Esophagus (tissue), 2 donors: Measurements from ENCODE around the gene KANK4. TPM values are rescaled to one million over a fixed set of nuclear protein-coding genes. Genes with fewer than 3 reads are reported as not detected.

Experiments
- H3K27ac ChIP-seq, 2 donors: one replicate each; pipeline ENCODE4 v1.5.1; 2013; ENCODE audit warnings: low read depth in 2 of 2, mild to moderate bottlenecking in 2 of 2, inconsistent platforms in 1 of 2, low read length in 1 of 2, moderate library complexity in 1 of 2
- H3K27me3 ChIP-seq, 2 donors: one replicate each; pipeline ENCODE4 v1.6.1; 2013; ENCODE audit warnings: low read length in 2 of 2, control low read depth in 1 of 2, mild to moderate bottlenecking in 1 of 2; ENCODE audit not compliant: insufficient read depth in 2 of 2, control insufficient read depth in 1 of 2
- H3K36me3 ChIP-seq, 2 donors: one replicate each; pipeline ENCODE4 v1.6.1; 2013; ENCODE audit warnings: low read length in 1 of 2; ENCODE audit not compliant: control insufficient read depth in 2 of 2, insufficient read depth in 2 of 2
- H3K4me1 ChIP-seq, 2 donors: one replicate each; pipeline ENCODE4 v1.6.1; 2013; ENCODE audit warnings: low read length in 1 of 2; ENCODE audit not compliant: control insufficient read depth in 2 of 2, insufficient read depth in 2 of 2
- H3K4me3 ChIP-seq, 2 donors: one replicate each; pipeline ENCODE4 v1.5.1; 2013; ENCODE audit warnings: low read length in 2 of 2, mild to moderate bottlenecking in 2 of 2, low read depth in 1 of 2, moderate library complexity in 1 of 2
- H3K9me3 ChIP-seq, 2 donors: one replicate each; pipeline ENCODE4 v1.6.1; 2013; ENCODE audit warnings: mild to moderate bottlenecking in 2 of 2, low read depth in 1 of 2, low read length in 1 of 2, moderate library complexity in 1 of 2; ENCODE audit not compliant: control insufficient read depth in 2 of 2, insufficient read depth in 1 of 2
- WGBS, 2 donors: extraction: QIAGEN DNeasy Blood & Tissue Kit; methylation state at CpG; one replicate each; pipeline ENCODE4 v1.1.7; 2013; 5-methylcytosine and 5-hydroxymethylcytosine counted together
- polyA plus RNA-seq, 2 donors: library from polyadenylated mRNA; stranded (reverse); fragments of 200-250 nt; gene quantifications; one replicate each; pipeline ENCODE4 v1.2.3, GENCODE V29; 2013
- donor health status: healthy with polysubstance abuse.
- donor health status: Bipolar disorder and iron deficiency.

Gene KANK4
- polyA plus RNA-seq, 2 donors, result 0.01 to 0.12 TPM

DNA sequence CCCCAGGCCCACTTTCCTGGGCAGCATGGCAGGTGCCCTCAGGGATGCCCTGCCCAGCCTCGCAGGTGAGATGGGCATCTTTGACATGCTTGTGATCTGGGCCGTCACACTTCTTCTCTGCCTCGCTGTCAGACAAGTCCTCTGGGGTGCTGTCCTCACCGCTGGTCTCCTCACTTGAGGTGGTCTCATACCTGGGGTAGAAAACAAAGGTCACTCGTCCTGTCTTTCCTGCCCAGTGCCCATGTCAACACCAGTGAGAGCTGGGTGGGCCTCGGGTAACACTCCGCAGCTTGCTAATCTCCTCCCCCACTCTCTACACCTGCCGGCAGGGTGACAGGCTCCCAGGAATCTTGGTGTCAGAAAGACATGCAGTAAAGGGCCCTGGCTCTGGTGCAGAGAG lies 50.9 kb downstream of the KANK4 start:
- 80 to 87% methylated on average over 7 to 8 of the region's 8 CpGs for WGBS, 2 donors
- peaks cover 0 to 3% of the 10 kb centered on the region in 2 donors for H3K4me1 ChIP-seq
- H3K27me3 ChIP-seq, result no peaks in the 10 kb centered on the region
- no peak overlapping the region for H3K27ac ChIP-seq
- H3K9me3 ChIP-seq, result peaks cover 0 to 4% of the 10 kb centered on the region in 2 donors
- H3K36me3 ChIP-seq, result no peaks in the 10 kb centered on the region
- no peak overlapping the region for H3K4me3 ChIP-seq

- H3K36me3 ChIP-seq, result no peaks in the 10 kb centered on the region
- WGBS, 2 donors, result 77 to 82% methylated on average over 9 of the region's 9 CpGs
Observed at GRCh38 chr1:62265956-62266935, 53.0 kb downstream of the KANK4 start.

GRCh38 chr1:62263814-62264353 lies 55.4 kb downstream of the KANK4 start:
- Histone ChIP-seq H3K27me3 (no peaks in the 10 kb centered on the region), H3K4me1 (peaks cover 0 to 3% of the 10 kb centered on the region in 2 donors), H3K27ac (no peak overlapping the region), H3K4me3 (no peak overlapping the region), H3K9me3 (peaks cover 0 to 4% of the 10 kb centered on the region in 2 donors), H3K36me3 (no peaks in the 10 kb centered on the region)
- WGBS, 2 donors, result 80 to 84% methylated on average over 13 of the region's 13 CpGs

More at GRCh38 chr1:62265956-62266935, 53.0 kb downstream of the KANK4 start:
- peaks cover 0 to 3% of the 10 kb centered on the region in 2 donors for H3K4me1 ChIP-seq
- H3K27me3 ChIP-seq, result no peaks in the 10 kb centered on the region
- peaks cover 0 to 4% of the 10 kb centered on the region in 2 donors for H3K9me3 ChIP-seq
- no peak overlapping the region for H3K27ac ChIP-seq
- H3K4me3 ChIP-seq, result no peak overlapping the region

GRCh38 chr1:62263006-62263813 lies 56.0 kb downstream of the KANK4 start:
- Histone ChIP-seq H3K27me3 (no peaks in the 10 kb centered on the region), H3K4me1 (peaks cover 0 to 3% of the 10 kb centered on the region in 2 donors), H3K4me3 (no peak overlapping the region), H3K27ac (no peak overlapping the region), H3K36me3 (no peaks in the 10 kb centered on the region), H3K9me3 (peaks cover 0 to 4% of the 10 kb centered on the region in 2 donors)
- WGBS, 2 donors, result 67 to 76% methylated on average over 19 of the region's 19 CpGs

GRCh38 chr1:62260688-62261087 lies 58.5 kb downstream of the KANK4 start:
- whole genome bisulfite sequencing, 2 donors, result 86 to 92% methylated on average over 3 of the region's 3 CpGs
- H3K4me1 ChIP-seq, result no peaks in the 10 kb centered on the region

GRCh38 chr1:62259551-62259950 lies 59.7 kb downstream of the KANK4 start:
- 97% methylated on average over 4 of the region's 4 CpGs for WGBS, 2 donors
- Histone ChIP-seq H3K36me3 (no peaks in the 10 kb centered on the region), H3K27me3 (no peaks in the 10 kb centered on the region), H3K4me1 (no peaks in the 10 kb centered on the region), H3K4me3 (no peak overlapping the region), H3K9me3 (no peaks in the 10 kb centered on the region), H3K27ac (no peak overlapping the region)

More at GRCh38 chr1:62260688-62261087, 58.5 kb downstream of the KANK4 start:
- H3K27ac ChIP-seq, result no peak overlapping the region
- no peak overlapping the region for H3K4me3 ChIP-seq
- no peaks in the 10 kb centered on the region for H3K9me3 ChIP-seq
- no peaks in the 10 kb centered on the region for H3K27me3 ChIP-seq
- H3K36me3 ChIP-seq, result no peaks in the 10 kb centered on the region

GRCh38 chr1:62250126-62250726 lies 69.0 kb downstream of the KANK4 start:
- Histone ChIP-seq H3K4me1 (no peaks in the 10 kb centered on the region), H3K27ac (no peak overlapping the region), H3K4me3 (no peak overlapping the region), H3K9me3 (no peaks in the 10 kb centered on the region), H3K36me3 (no peaks in the 10 kb centered on the region), H3K27me3 (no peaks in the 10 kb centered on the region)
- WGBS, 2 donors, result 82 to 83% methylated on average over 10 of the region's 10 CpGs

DNA sequence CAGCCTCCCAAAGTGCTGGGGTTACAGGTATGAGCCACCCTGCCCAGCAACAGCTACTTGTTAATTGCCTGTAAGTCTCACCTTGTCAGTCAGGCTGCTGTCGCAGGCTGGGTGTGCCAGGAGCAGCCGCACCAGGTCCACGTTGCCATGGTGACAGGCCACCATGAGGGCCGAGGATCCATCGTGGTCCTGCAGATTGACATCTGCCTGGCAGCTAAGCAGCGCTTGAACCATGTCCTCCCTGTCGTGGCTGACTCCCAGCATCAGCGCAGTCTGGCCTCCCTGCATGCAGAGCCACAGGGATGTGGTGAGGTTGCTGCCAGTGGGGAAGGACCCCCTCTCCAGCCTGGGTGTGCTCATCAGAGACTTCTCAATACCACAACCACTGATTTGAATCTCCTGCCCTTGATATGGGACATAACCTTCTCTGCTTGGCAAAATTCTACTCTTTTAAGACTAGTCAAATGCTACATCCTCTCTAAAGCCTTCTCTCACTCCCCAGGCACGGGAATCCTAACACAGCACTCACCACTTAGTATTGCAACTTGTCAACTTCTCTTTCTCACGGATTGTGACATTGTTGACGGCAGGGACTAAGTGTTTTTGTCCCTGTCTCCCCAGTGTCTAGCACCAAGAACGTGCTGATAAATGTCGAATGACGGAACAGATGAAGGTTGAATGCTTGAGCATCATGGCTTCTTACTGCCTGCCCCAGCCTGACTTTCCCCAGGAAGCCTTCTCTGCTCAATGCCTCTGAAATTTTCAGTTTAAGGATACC lies 71.7 kb downstream of the KANK4 start:
- Histone ChIP-seq H3K27me3 (no peaks in the 10 kb centered on the region), H3K9me3 (no peaks in the 10 kb centered on the region), H3K4me1 (no peaks in the 10 kb centered on the region), H3K27ac (no peak overlapping the region), H3K4me3 (no peak overlapping the region), H3K36me3 (no peaks in the 10 kb centered on the region)
- WGBS, 2 donors, result 72 to 74% methylated on average over 14 of the region's 14 CpGs
